B cell (primary cell): ENCODE results near the gene CRAMP1. TPM values are rescaled to one million over a fixed set of nuclear protein-coding genes. Genes with fewer than 3 reads are reported as not detected.

ENCODE experiments used
- ATAC-seq: fragments of 200-7000 bp; cut with Tn5 transposase; one replicate; pipeline ENCODE4 v1.10.0; 2021; ENCODE audit warnings: low read depth, mild to moderate bottlenecking, moderate number of reproducible peaks, moderate library complexity
- CTCF ChIA-PET: fragments of 350-600 bp; sonication (Branson Sonifier 250); formaldehyde crosslinking; loops from one replicate; lab custom pipeline; 2021; ENCODE audit warnings: antibody characterized with exemption, inconsistent platforms; lab: Charles Lee
- POLR2A ChIA-PET: fragments of 350-600 bp; sonication (Branson Sonifier 250); formaldehyde crosslinking; loops from one replicate; lab custom pipeline; 2021; ENCODE audit warnings: antibody characterized with exemption; lab: Charles Lee
- DNase-seq: peaks from one replicate; pipeline ENCODE4 v3.0.0; 2013
- H2AFZ ChIP-seq: 2 replicates; pipeline ENCODE4 v1.6.1; 2012; ENCODE audit warnings: mild to moderate bottlenecking, low read depth, low read length; ENCODE audit not compliant: insufficient read depth, poor library complexity, severe bottlenecking
- H3K27ac ChIP-seq, 2 donors: 1 replicate in 1 of 2; 2 replicates in 1 of 2; pipeline ENCODE4 v1.5.1; 2012 to 2013; ENCODE audit warnings: low read length in 2 of 2, mild to moderate bottlenecking in 2 of 2, moderate library complexity in 1 of 2
- H3K27me3 ChIP-seq, 4 experiments: fragments of 200-600 bp in 1 of 4; sonication (generic) in 1 of 4; replicated peaks in 1 of 4; 1 replicate in 2 of 4; 2 replicates in 2 of 4; pipeline versions ENCODE4 v1.6.1 to v1.7.0; 2013 to 2016; ENCODE audit warnings: low read length in 3 of 4, mild to moderate bottlenecking in 2 of 4, mixed read lengths in 1 of 4, moderate library complexity in 1 of 4; ENCODE audit not compliant: insufficient read depth in 4 of 4, control insufficient read depth in 3 of 4; ENCODE audit errors: control extremely low read depth in 1 of 4
- H3K36me3 ChIP-seq, 2 experiments: replicated peaks in 1 of 2; 1 replicate in 1 of 2; 2 replicates in 1 of 2; pipeline versions ENCODE4 v1.6.1 to v1.7.1; 2013; ENCODE audit warnings: low read length in 1 of 2; ENCODE audit not compliant: insufficient read depth in 2 of 2, control insufficient read depth in 1 of 2; ENCODE audit errors: control extremely low read depth in 1 of 2, extremely low read depth in 1 of 2
- H3K4me1 ChIP-seq, 2 donors: fragments of 200-600 bp in 1 of 2; sonication (generic) in 1 of 2; 1 replicate in 1 of 2; 2 replicates in 1 of 2; pipeline versions ENCODE4 v1.5.1 to v1.6.1; 2013 to 2017; ENCODE audit warnings: low read length in 2 of 2; ENCODE audit not compliant: control insufficient read depth in 2 of 2, insufficient read depth in 2 of 2
- H3K4me2 ChIP-seq: replicated peaks from 2 replicates; pipeline ENCODE3; 2012; ENCODE audit warnings: mild to moderate bottlenecking, low read depth, low read length; ENCODE audit not compliant: poor library complexity, severe bottlenecking
- H3K4me3 ChIP-seq, 5 experiments: fragments of 200-600 bp in 1 of 5; sonication (generic) in 1 of 5; 1 replicate in 3 of 5; 2 replicates in 2 of 5; pipeline versions ENCODE4 v1.5.1 to v1.7.0; 2011 to 2016; ENCODE audit warnings: low read length in 4 of 5, mild to moderate bottlenecking in 4 of 5, low read depth in 2 of 5, control low read depth in 1 of 5, moderate library complexity in 1 of 5; ENCODE audit not compliant: insufficient read depth in 1 of 5; ENCODE audit errors: control extremely low read depth in 1 of 5, extremely low read depth in 1 of 5
- H3K79me2 ChIP-seq: fragments of 200-600 bp; sonication (generic); one replicate; pipeline ENCODE4 v1.6.0; 2016; ENCODE audit warnings: low read length; ENCODE audit not compliant: control insufficient read depth, insufficient read depth
- H3K9ac ChIP-seq: fragments of 200-600 bp; sonication (generic); 2 replicates; pipeline ENCODE4 v1.6.1; 2017; ENCODE audit warnings: mild to moderate bottlenecking, low read length, moderate library complexity
- H3K9me3 ChIP-seq, 3 donors: one replicate each; pipeline versions ENCODE4 v1.6.1 to v1.7.1; 2013; ENCODE audit warnings: low read length in 2 of 3; ENCODE audit not compliant: control insufficient read depth in 2 of 3, insufficient read depth in 1 of 3; ENCODE audit errors: control extremely low read depth in 1 of 3
- H4K20me1 ChIP-seq: 2 replicates; pipeline ENCODE4 v1.6.0; 2012; ENCODE audit warnings: mild to moderate bottlenecking, low read length; ENCODE audit not compliant: insufficient read depth, control insufficient read depth, poor library complexity, severe bottlenecking
- H3K27ac Mint-ChIP-seq: one replicate; pipeline ENCODE4 v1.8.0; 2021; ENCODE audit warnings: mixed read lengths
- H3K27me3 Mint-ChIP-seq: one replicate; pipeline ENCODE4 v1.8.0; 2021; ENCODE audit warnings: mixed read lengths
- H3K4me1 Mint-ChIP-seq: one replicate; pipeline ENCODE4 v1.8.0; 2021; ENCODE audit warnings: mixed read lengths
- H3K4me3 Mint-ChIP-seq: one replicate; pipeline ENCODE4 v1.8.0; 2021; ENCODE audit warnings: mixed read lengths
- H3K9me3 Mint-ChIP-seq: one replicate; pipeline ENCODE4 v1.8.0; 2022; ENCODE audit warnings: mixed read lengths; ENCODE audit not compliant: insufficient read depth
- CTCF ChIP-seq: fragments of 200-600 bp; IDR thresholded peaks from one replicate; pipeline ENCODE4 v1.8.0; 2022; ENCODE audit warnings: antibody characterized with exemption, mild to moderate bottlenecking
- EZH2 ChIP-seq: IDR thresholded peaks from 2 replicates; pipeline ENCODE4 v1.6.1; 2012; ENCODE audit warnings: borderline replicate concordance, low read depth, mild to moderate bottlenecking, moderate library complexity, low read length; ENCODE audit not compliant: insufficient read depth, poor library complexity, severe bottlenecking
- WGBS: methylation state at CpG from one replicate; pipeline ENCODE4 v1.1.5; 2013; ENCODE audit warnings: missing lambda C conversion rate; ENCODE audit not compliant: insufficient coverage; 5-methylcytosine and 5-hydroxymethylcytosine counted together
- intact Hi-C: fragments of 100-400 bp; cut with micrococcal nuclease; formaldehyde crosslinking; loops from one replicate; pipeline ENCODE4 v1.10.0; 2022
- polyA plus RNA-seq: library from polyadenylated mRNA; depleted of rRNA; stranded (reverse); fragments of >200 nt; gene quantifications from 2 replicates; pipeline ENCODE4 v1.2.3, GENCODE V29; 2012
- total RNA-seq, 2 donors: library from RNA; stranded (reverse); fragments of 120-200 nt in 1 of 2; gene quantifications; 1 replicate in 1 of 2; 2 replicates in 1 of 2; pipeline versions ENCODE4 v1.2.3 to v1.2.4, GENCODE V29; 2013 to 2022

CRAMP1 gene
- total and polyA plus RNA-seq, 2 donors (not counting 1 experiment from before 2014, with no cell fraction given): 21.0 to 33.9 TPM

- no peaks in the 10 kb centered on the region for H3K27me3 Mint-ChIP-seq
- Histone ChIP-seq H2AFZ (no peak overlapping the region), H3K79me2 (no peaks in the 10 kb centered on the region), H3K27ac (no peak overlapping the region), H3K4me3 (no peak overlapping the region), H4K20me1 (no peaks in the 10 kb centered on the region), H3K9ac (no peak overlapping the region), H3K36me3 (peaks cover 0 to 79% of the 10 kb centered on the region in 2 experiments), H3K4me2 (no peak overlapping the region), H3K27me3 (no peaks in the 10 kb centered on the region), H3K4me1 (no peaks in the 10 kb centered on the region), H3K9me3 (no peaks in the 10 kb centered on the region)
- intact Hi-C loops: no loop called here
- no peak overlapping the region for H3K27ac Mint-ChIP-seq
- no peaks in the 10 kb centered on the region for H3K4me1 Mint-ChIP-seq
- ATAC-seq (no peak), DNase-seq (no peak)
- ChIA-PET CTCF (interaction anchor here (2.0 kb wide), 1 partner anchor 9 kb away, joined by 6 read pairs; the partner anchor contains the start of gene JPT2), POLR2A (no interaction called here)
- no peak overlapping the region for H3K4me3 Mint-ChIP-seq
- no peak for TF ChIP-seq CTCF
- no peak for TF ChIP-seq EZH2
- WGBS: 96% methylated on average over 13 of the region's 23 CpGs
- H3K9me3 Mint-ChIP-seq: no peaks in the 10 kb centered on the region
Observed at GRCh38 chr16:1668612-1669319, 56.6 kb downstream of the CRAMP1 start.

- Histone ChIP-seq H3K27ac (no peak overlapping the region), H3K4me2 (no peak overlapping the region), H3K4me3 (no peak overlapping the region), H3K36me3 (peaks cover 0 to 77% of the 10 kb centered on the region in 2 experiments), H2AFZ (no peak overlapping the region), H3K27me3 (no peaks in the 10 kb centered on the region), H3K9me3 (no peaks in the 10 kb centered on the region), H3K9ac (no peak overlapping the region), H3K79me2 (no peaks in the 10 kb centered on the region), H4K20me1 (no peaks in the 10 kb centered on the region), H3K4me1 (no peaks in the 10 kb centered on the region)
- H3K4me1 Mint-ChIP-seq: no peaks in the 10 kb centered on the region
- no peaks in the 10 kb centered on the region for H3K27me3 Mint-ChIP-seq
- POLR2A ChIA-PET: no interaction called here
- CTCF ChIA-PET: no interaction called here
- intact Hi-C loops: no loop called here
- DNase-seq (no peak), ATAC-seq (no peak)
- H3K27ac Mint-ChIP-seq: no peak overlapping the region
- no peak overlapping the region for H3K4me3 Mint-ChIP-seq
- WGBS: 95% methylated on average over 7 of the region's 7 CpGs
- no peaks in the 10 kb centered on the region for H3K9me3 Mint-ChIP-seq
- no peak for TF ChIP-seq EZH2
- no peak for TF ChIP-seq CTCF
Observed at GRCh38 chr16:1669698-1670097, 57.5 kb downstream of the CRAMP1 start.
